WTC11 (cell line): ENCODE results near the gene COBLL1.

Experiments
- ATF2 ChIP-seq: sonication (generic); formaldehyde crosslinking; IDR thresholded peaks from 2 replicates; pipeline ENCODE4 v1.8.1; 2022; ENCODE audit warnings: low read depth, missing genetic modification reagents, borderline replicate concordance
- CTCF ChIP-seq: fragments of 200-600 bp; IDR thresholded peaks from 2 replicates; pipeline ENCODE4 v1.8.0; 2022; ENCODE audit warnings: antibody characterized with exemption
- ESRRA ChIP-seq: sonication (generic); formaldehyde crosslinking; IDR thresholded peaks from 2 replicates; pipeline ENCODE4 v1.8.1; 2022; ENCODE audit warnings: mild to moderate bottlenecking, missing genetic modification reagents, borderline replicate concordance
- TEAD4 ChIP-seq: sonication (generic); formaldehyde crosslinking; IDR thresholded peaks from 2 replicates; pipeline ENCODE4 v1.8.0; 2022; ENCODE audit warnings: mild to moderate bottlenecking, missing genetic modification reagents
- ZBTB43 ChIP-seq: sonication (generic); formaldehyde crosslinking; IDR thresholded peaks from 2 replicates; pipeline ENCODE4 v1.8.1; 2023; ENCODE audit warnings: mild to moderate bottlenecking, missing genetic modification reagents

- no peak for TF ChIP-seq ESRRA (CRISPR knock-in tag)
- TF ChIP-seq ZBTB43 (CRISPR knock-in tag): no peak
- no peak for TF ChIP-seq TEAD4 (CRISPR knock-in tag)
- no peak for TF ChIP-seq ATF2 (CRISPR knock-in tag)
- TF ChIP-seq CTCF: no peak
Observed at GRCh38 chr2:164875334-164876205, 33.9 kb upstream of the COBLL1 start.
